Inflammatory macrophage treated with lipopolysaccharide for 1 hour (primary cell): ENCODE measurements around the gene C1R.

Experiments
- DNase-seq, 2 donors: peaks; one replicate each; pipeline ENCODE4 v3.0.0-alpha.2; 2020 to 2022

Gene C1R

GRCh38 chr12:7096006-7096932 lies 4.0 kb upstream of the C1R start:
- DNase-seq, result no peak

- DNase-seq, result no peak
Measured at GRCh38 chr12:7093892-7094291, 1.6 kb upstream of the C1R start.

- DNase-seq, result no peak
Measured at GRCh38 chr12:7093486-7093885, 1.2 kb upstream of the C1R start.

GRCh38 chr12:7092986-7093460 lies 778 bp upstream of the C1R start:
- no peak for DNase-seq

GRCh38 chr12:7091660-7092228 lies 501 bp downstream of the C1R start:
- DNase-seq, result no peak

GRCh38 chr12:7091171-7091570 lies 1.1 kb downstream of the C1R start:
- DNase-seq, result no peak

- DNase-seq, result no peak
Measured at GRCh38 chr12:7090222-7090998, 1.8 kb downstream of the C1R start.

- DNase-seq, result no peak
Measured at GRCh38 chr12:7089196-7089871, 2.9 kb downstream of the C1R start.

GRCh38 chr12:7083125-7083524 lies 9.1 kb downstream of the C1R start:
- DNase-seq, result no peak

- DNase-seq, result no peak
Measured at GRCh38 chr12:7081037-7081436, 11.2 kb downstream of the C1R start.

- DNase-seq, result no peak
Measured at GRCh38 chr12:7079826-7080125, 12.5 kb downstream of the C1R start.

GRCh38 chr12:7078163-7078562 lies 14.1 kb downstream of the C1R start:
- no peak for DNase-seq

- no peak for DNase-seq
Measured at GRCh38 chr12:7076493-7076892, 15.8 kb downstream of the C1R start.

- DNase-seq, result no peak
Measured at GRCh38 chr12:7075939-7076338, 16.3 kb downstream of the C1R start.

- no peak for DNase-seq
Measured at GRCh38 chr12:7075518-7075917, 16.7 kb downstream of the C1R start.

GRCh38 chr12:7073946-7074345 lies 18.3 kb downstream of the C1R start:
- no peak for DNase-seq

GRCh38 chr12:7072554-7072953 lies 19.7 kb downstream of the C1R start:
- DNase-seq, result no peak

- no peak for DNase-seq
Measured at GRCh38 chr12:7072035-7072434, 20.2 kb downstream of the C1R start.

- DNase-seq, result no peak
Measured at GRCh38 chr12:7069386-7069785, 22.9 kb downstream of the C1R start.

GRCh38 chr12:7068994-7069346 lies 23.3 kb downstream of the C1R start:
- DNase-seq, result no peak

GRCh38 chr12:7068240-7068993 lies 23.8 kb downstream of the C1R start:
- no peak for DNase-seq

GRCh38 chr12:7067096-7067495 lies 25.1 kb downstream of the C1R start:
- DNase-seq, result no peak

- DNase-seq, result no peak
Measured at GRCh38 chr12:7066596-7066995, 25.6 kb downstream of the C1R start.
